Renal pelvis (tissue), 4 donors: ENCODE results near the gene STXBP5. TPM values are rescaled to one million over a fixed set of nuclear protein-coding genes. Genes with fewer than 3 reads are reported as not detected.
A peak's percentile ranks its signal among the peaks of the same experiment; 100 is the strongest.
"Not testable (repeated sequence)": the region's sequence is repeated elsewhere in the genome, so short reads cannot be mapped to it uniquely, and the experiment has no call there.

Source experiments
- DNase-seq: peaks from one replicate; pipeline ENCODE4 v3.0.0-alpha.2; 2013
- polyA plus RNA-seq, 3 donors: library from polyadenylated mRNA; unstranded; fragments of 120-200 nt; gene quantifications; one replicate each; pipeline ENCODE4 v1.2.1, GENCODE V29; 2013; ENCODE audit not compliant: insufficient read length in 3 of 3

The STXBP5 gene
- polyA plus RNA-seq, 3 donors = 11.7 to 15.3 (median 12.6) TPM

- DNase-seq = no peak
Measured at GRCh38 chr6:147372806-147373205, 168.6 kb downstream of the STXBP5 start.

- DNase-seq = no peak
Measured at GRCh38 chr6:147378819-147379218, 174.6 kb downstream of the STXBP5 start.

DNA sequence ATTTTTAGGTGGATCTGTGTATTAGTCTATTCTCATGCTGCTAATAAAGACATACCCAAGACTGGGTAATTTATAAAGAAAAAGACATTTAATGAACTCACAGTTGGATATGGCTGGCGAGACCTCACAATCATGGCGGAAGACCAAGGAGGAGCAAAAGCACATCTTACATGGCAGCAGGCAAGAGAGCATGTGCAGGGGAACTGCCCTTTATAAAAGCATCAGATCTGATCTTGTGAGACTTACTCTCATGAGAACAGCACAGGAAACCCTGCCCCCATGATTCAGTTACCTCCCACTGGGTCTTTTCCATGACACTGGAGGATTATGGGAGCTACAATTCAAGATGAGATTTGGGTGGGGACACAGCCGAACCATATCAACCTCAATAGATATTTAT is 176.6 kb downstream of the STXBP5 start:
- DNase-seq = not testable (repeated sequence)

GRCh38 chr6:147381712-147382111 is 177.5 kb downstream of the STXBP5 start:
- no peak for DNase-seq

DNA sequence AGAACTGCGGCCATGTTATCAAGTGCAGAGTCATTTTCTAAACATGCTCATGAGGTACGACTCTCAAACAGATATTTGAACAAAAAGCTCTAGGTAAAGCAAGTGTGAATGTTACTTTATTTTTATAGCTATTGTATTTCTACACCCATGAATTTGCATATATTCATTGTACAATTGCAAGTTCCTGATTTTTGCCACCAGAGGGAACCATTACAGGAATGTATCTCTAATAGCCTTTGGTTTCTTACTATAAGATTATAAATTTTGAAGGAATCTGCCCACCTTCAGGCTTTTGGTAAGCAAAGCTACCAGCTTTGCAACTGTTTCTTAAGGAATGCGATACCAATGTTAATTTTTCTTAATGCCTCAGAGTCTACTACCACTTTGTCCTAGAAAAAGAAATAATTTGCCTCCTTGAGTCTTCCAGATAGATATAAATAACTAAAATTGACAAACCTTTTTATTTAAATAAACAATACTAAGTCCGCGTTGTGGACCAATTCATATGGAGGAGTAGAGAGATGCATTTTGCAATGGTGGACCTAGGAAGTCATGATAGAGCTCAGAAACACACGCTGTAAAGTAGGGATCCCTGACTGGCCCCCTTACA is 178.8 kb downstream of the STXBP5 start:
- DNase-seq = peak; percentile 19

DNA sequence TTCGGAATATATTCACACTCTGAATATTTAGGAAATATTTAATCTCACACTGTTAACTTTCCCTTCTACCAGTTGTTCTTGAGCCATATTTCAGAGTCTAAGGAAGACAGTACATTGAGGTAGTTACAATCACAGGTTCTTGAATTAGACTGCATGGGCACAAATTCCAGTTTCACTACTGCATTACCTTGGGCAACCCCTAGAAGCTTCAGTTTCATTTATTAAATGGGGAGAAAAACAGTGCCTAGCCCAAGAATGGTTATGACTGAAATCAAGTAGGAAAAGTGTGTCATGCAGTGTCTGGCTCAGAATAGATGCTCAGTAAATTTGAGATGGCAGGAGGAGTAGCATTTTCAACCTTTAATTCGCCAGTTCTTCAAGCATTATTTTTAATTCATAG is 179.8 kb downstream of the STXBP5 start:
- DNase-seq = no peak

- no peak for DNase-seq
Measured at GRCh38 chr6:147384737-147385710, 180.8 kb downstream of the STXBP5 start.

DNA sequence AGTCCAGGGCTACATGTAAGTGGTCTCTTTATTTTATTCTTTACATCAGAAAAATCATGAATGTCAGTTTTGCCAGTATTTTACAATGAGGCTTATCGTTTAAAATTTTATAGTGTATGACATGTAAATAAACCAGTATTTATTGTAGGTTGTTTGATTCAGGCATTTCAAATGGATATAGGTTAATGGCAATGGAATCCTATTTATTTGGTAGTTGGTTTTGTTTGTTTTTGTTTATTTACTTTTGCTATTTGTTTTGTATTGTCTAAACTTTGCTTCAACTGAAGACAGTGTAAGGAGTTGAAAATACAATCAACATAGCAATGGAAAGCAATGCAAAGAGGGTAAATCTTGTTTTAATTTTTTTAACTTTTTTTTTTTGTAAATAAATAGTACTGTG is 185.2 kb downstream of the STXBP5 start:
- DNase-seq = no peak

- DNase-seq = peak; percentile 23
Measured at GRCh38 chr6:147390909-147391536, 186.8 kb downstream of the STXBP5 start.

GRCh38 chr6:147392917-147393625 is 188.9 kb downstream of the STXBP5 start:
- DNase-seq = no peak

DNA sequence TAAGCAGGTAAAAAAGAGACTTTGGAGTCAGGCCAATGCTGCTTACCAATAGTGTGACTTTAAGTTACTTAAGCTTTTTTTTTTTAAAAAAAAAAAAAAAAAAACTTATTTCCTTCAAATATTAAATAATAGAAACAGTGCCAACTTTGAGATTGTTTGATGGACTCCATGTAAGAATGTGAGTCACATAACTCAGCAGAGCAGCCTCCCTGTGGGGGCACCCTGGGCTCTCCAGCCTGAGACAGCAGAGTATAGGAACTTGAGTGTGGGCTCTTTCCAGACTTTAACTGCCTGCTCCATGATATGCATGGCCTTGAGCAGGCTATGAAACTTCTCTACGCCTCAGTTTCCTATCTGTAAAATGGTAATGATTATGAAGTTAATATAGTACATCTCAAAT is 190.9 kb downstream of the STXBP5 start:
- no peak for DNase-seq

GRCh38 chr6:147397306-147397705 is 193.1 kb downstream of the STXBP5 start:
- DNase-seq = no peak

DNA sequence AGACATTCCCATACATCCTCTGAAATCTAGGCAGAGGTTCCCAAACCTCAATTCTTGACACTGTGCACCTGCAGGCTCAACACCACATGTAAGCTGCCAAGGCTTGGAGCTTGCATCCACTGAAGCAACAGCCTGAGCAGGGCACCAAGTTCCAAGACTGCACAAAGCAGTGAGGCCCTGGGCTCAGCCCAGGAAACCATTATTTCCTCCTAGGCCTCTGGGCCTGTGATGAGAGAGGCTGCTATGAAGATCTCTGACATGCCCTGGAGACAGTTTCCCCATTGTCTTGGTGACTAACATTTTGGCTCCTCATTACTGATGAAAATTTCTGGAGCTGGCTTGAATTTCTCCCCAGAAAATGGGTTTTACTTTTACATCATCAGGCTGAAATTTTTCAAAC is 196.8 kb downstream of the STXBP5 start:
- no peak for DNase-seq

GRCh38 chr6:147401779-147402178 is 197.6 kb downstream of the STXBP5 start:
- DNase-seq = no peak

GRCh38 chr6:147406783-147407182 is 202.6 kb downstream of the STXBP5 start:
- no peak for DNase-seq

- DNase-seq = no peak
Measured at GRCh38 chr6:147407571-147407970, 203.4 kb downstream of the STXBP5 start.

- DNase-seq = no peak
Measured at GRCh38 chr6:147416622-147417021, 212.4 kb downstream of the STXBP5 start.

- no peak for DNase-seq
Measured at GRCh38 chr6:147417954-147418353, 213.7 kb downstream of the STXBP5 start.

GRCh38 chr6:147418523-147418922 is 214.3 kb downstream of the STXBP5 start:
- peak; percentile 49 for DNase-seq

- no peak for DNase-seq
Measured at GRCh38 chr6:147421903-147422302, 217.7 kb downstream of the STXBP5 start.

DNA sequence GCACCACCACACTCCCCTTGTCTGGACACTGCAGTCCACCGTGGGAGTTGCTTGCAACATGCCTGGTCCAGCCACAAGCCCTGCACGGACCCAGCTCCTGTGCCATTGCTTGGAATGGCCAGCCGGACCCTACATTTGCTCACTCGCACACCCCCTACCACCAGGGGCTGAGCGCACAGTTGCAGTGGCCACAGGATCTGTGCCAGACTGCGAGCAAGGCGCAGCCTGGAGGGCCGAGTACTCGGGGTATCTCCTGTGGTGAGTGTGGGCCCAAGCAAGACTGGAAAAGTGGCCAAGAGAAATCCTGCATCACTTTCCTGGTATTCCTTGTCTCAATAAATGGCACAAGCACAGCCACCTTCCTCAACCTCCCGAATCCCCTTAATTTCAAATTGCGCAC is 218.9 kb downstream of the STXBP5 start:
- DNase-seq = no peak

- DNase-seq = no peak
Measured at GRCh38 chr6:147429794-147430193, 225.6 kb downstream of the STXBP5 start.
